Fibroblast of lung (primary cell): ENCODE measurements around the gene SELENOS.

Source experiments
- CTCF ChIP-seq, 2 donors: IDR thresholded peaks in 1 of 2; conservative IDR thresholded peaks in 1 of 2; 1 replicate in 1 of 2; 2 replicates in 1 of 2; pipeline ENCODE4 v1.5.1; 2011 to 2012; ENCODE audit warnings: low read length in 2 of 2, control low read depth in 1 of 2, inconsistent platforms in 1 of 2, low read depth in 1 of 2, mild to moderate bottlenecking in 1 of 2
- EZH2 ChIP-seq: IDR thresholded peaks from 2 replicates; pipeline ENCODE4 v1.5.1; 2012; ENCODE audit warnings: low read length, control low read depth, mild to moderate bottlenecking; ENCODE audit errors: missing control alignments

GRCh38 chr15:101307897-101308603, 30.8 kb upstream of the SELENOS start:
- TF ChIP-seq CTCF (conservative IDR thresholded peaks at IDR 0.05 in 1 of 2, IDR thresholded peaks at IDR 0.05 in 1 of 2; ENCODE audit: low read depth in 1 of 2, low read length in 2 of 2) (no peak), EZH2 (no peak)
